T-helper 17 cell (primary cell): ENCODE data around the gene ITGA11. TPM values are rescaled to one million over a fixed set of nuclear protein-coding genes. Genes with fewer than 3 reads are reported as not detected.

Experiments
- ATAC-seq: fragments of 150-1000 bp; cut with Tn5 transposase; 2 replicates; pipeline ENCODE4 v1.10.0; 2021; ENCODE audit warnings: mild to moderate bottlenecking, moderate library complexity
- DNase-seq, 3 donors: peaks; one replicate each; pipeline versions ENCODE4 v3.0.0 to v3.0.0-alpha.2; 2020 to 2021
- H3K9me3 ChIP-seq: one replicate; pipeline ENCODE4 v1.7.0; 2013; ENCODE audit warnings: low read length, mild to moderate bottlenecking; ENCODE audit not compliant: control insufficient read depth, poor library complexity, severe bottlenecking
- H3K27ac Mint-ChIP-seq: one replicate; pipeline ENCODE4 v1.8.0; 2022; ENCODE audit warnings: mild to moderate bottlenecking, moderate library complexity, mixed read lengths
- H3K27me3 Mint-ChIP-seq: one replicate; pipeline ENCODE4 v1.8.0; 2022; ENCODE audit warnings: mixed read lengths
- H3K36me3 Mint-ChIP-seq: one replicate; pipeline ENCODE4 v1.8.0; 2022; ENCODE audit warnings: low read depth, mixed read lengths
- H3K4me1 Mint-ChIP-seq: one replicate; pipeline ENCODE4 v1.8.0; 2022; ENCODE audit warnings: mild to moderate bottlenecking, mixed read lengths
- H3K4me3 Mint-ChIP-seq: one replicate; pipeline ENCODE4 v1.8.0; 2022; ENCODE audit warnings: mild to moderate bottlenecking, moderate library complexity, mixed read lengths
- total RNA-seq, 4 donors: library from RNA in 2 of 4; stranded (reverse) in 2 of 4; gene quantifications; one replicate each; pipeline ENCODE4 v1.2.3 and lab custom pipeline; 2022 to 2026

ITGA11 gene
- total RNA-seq, 2 donors from 2014 or later = 0.17 TPM; not detected in 1

DNA sequence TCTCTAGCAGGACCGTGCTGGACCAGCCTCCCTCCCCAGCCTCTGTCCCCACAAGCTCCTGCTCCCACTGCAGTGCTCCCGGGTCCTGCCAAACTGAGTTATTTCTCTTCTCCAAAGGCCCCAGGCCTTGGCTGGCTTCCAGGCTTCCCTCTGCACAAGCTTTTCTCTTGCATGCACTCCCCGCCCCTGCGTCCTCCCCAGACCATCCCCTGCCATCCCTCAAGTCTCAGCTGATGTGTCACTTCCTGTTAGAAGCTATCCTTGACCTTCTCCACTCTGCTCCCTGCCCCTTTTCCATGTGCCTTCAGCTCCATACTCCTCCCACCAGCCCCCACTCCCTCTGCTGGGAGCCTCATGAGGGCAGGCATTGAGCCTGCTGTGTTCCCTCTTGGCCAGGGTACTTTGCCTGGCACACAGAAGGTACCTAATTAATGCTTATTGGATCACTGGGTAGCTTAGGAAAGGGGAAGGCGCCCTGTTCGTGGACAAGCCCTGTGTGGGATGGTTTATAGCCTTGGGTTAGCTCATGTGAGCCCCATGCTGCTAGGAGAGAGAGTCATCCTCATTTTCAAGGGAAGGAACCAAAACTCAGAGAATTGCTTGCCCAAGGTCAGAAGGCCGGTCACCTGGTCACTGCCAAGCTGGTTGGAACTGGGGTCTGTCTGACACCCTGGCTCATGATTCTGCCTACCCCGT, 98.0 kb downstream of the ITGA11 start:
- H3K27me3 Mint-ChIP-seq = peaks cover 33% of the 10 kb centered on the region
- no peak overlapping the region for H3K27ac Mint-ChIP-seq
- peaks cover 7% of the 10 kb centered on the region for H3K36me3 Mint-ChIP-seq
- DNase-seq (no peak), ATAC-seq (no peak)
- H3K4me1 Mint-ChIP-seq = peaks cover 8% of the 10 kb centered on the region
- H3K4me3 Mint-ChIP-seq = no peak overlapping the region
- H3K9me3 ChIP-seq = no peaks in the 10 kb centered on the region

DNA sequence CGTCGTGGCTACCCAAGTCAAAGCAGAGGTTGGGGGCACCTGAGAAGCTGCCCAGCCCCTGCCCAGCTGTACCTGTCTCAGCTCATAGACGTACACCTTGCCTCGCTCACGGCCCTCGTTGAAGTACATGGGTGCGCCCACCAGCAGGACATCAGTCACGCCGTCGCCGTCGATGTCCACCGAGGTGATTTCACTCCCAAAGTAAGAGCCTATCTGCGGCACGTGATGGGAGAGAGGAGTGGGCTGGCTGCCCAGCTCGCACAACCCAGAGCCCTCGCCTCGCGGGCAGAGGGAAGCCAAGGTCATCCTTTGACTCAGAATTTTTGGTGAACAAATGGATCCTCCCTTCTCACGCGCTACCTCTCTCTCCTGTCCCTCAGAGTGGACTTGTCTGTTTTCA, 99.7 kb downstream of the ITGA11 start:
- peaks cover 46% of the 10 kb centered on the region for H3K27me3 Mint-ChIP-seq
- H3K36me3 Mint-ChIP-seq = peaks cover 5% of the 10 kb centered on the region
- H3K4me1 Mint-ChIP-seq = peaks cover 24% of the 10 kb centered on the region
- H3K27ac Mint-ChIP-seq = no peak overlapping the region
- no peaks in the 10 kb centered on the region for H3K9me3 ChIP-seq
- DNase-seq (no peak), ATAC-seq (no peak)
- H3K4me3 Mint-ChIP-seq = no peak overlapping the region

DNA sequence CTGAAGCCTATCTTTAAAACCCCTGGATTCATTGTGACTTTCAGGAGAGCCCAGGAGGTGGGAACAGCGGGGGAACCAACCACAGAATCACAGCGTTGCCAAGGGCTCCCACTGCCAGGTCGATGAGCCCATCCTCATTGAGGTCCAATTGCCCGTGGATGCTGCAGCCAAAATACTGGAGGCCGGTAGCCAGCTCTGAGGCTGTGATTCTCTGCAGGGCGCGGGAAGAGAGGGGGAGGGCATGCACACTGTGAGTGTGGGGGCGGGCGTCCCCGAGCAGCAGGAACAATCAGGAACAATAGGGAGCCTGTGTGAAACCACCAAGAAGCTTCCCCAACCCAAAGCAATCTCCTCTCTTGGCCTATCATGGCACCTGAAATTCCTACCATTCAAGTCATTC, 101.1 kb downstream of the ITGA11 start:
- peaks cover 46% of the 10 kb centered on the region for H3K27me3 Mint-ChIP-seq
- ATAC-seq = no peak
- peaks cover 5% of the 10 kb centered on the region for H3K36me3 Mint-ChIP-seq
- DNase-seq = no peak
- H3K4me3 Mint-ChIP-seq = no peak overlapping the region
- H3K27ac Mint-ChIP-seq = no peak overlapping the region
- no peaks in the 10 kb centered on the region for H3K9me3 ChIP-seq
- peaks cover 35% of the 10 kb centered on the region for H3K4me1 Mint-ChIP-seq

DNA sequence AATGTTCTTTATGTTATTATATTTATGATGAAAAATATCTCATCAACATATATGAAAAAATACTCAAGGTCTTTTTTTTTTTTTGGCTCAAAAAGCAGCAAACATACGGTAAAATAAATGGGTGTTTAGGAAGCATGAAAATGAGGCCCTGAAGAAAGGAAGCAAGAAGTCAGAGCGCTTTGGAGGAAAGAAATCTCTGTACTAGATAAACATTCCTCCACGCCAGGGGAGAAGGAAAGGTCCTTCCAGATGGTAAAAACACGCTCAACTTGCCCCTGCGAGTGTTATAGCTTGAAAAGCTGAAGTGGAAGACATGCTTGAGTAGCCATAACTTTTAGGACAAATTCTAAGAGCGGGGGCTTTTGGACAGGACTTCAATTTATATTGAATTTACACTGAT, 101.5 kb downstream of the ITGA11 start:
- H3K9me3 ChIP-seq = no peaks in the 10 kb centered on the region
- Mint-ChIP-seq H3K4me1 (peaks cover 35% of the 10 kb centered on the region), H3K27me3 (peaks cover 46% of the 10 kb centered on the region), H3K27ac (peak overlapping the region; percentile 24), H3K36me3 (peaks cover 5% of the 10 kb centered on the region), H3K4me3 (no peak overlapping the region)
- ATAC-seq (no peak), DNase-seq (no peak)

DNA sequence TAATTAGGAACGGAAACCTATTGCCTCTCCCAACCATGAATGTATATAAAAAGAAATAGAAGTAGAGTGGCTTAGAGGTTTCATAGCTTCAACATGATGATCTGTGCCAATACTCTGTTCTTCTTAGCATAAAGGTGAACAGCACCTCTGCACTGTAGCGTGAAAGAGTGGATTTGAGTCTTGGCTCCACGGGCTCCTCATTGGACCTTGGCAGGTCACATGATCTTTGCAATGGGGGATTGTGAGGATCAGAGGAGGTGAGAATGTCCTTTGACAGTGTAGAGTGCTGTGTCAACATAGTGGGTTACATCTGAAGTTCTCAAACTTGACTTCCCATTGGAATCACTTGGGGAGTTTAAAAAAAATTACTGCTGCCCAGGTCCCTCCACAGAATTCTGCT, 103.0 kb downstream of the ITGA11 start:
- Mint-ChIP-seq H3K27ac (peak overlapping the region; percentile 3), H3K4me1 (peaks cover 38% of the 10 kb centered on the region), H3K36me3 (peaks cover 4% of the 10 kb centered on the region), H3K27me3 (peaks cover 41% of the 10 kb centered on the region), H3K4me3 (no peak overlapping the region)
- no peaks in the 10 kb centered on the region for H3K9me3 ChIP-seq
- DNase-seq (no peak), ATAC-seq (no peak)

DNA sequence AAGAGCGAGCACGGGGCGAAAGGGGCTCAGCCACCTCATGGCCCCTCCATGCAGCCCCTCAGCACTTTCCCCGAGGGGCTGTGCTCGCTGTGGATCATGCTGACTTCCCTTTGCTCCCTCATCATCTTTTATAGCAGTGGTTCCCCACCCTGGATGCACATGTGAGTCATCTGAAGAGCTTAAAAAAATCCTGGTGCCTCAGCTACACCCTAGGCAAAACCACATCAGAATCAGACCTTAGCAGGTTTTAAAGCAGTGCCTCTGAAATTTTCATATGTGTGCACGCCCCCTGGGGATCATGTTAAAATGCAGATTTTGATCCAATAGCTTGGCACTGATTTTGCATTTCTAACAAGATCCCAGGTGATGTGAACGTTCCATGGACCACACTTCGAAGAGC, 103.5 kb downstream of the ITGA11 start:
- Mint-ChIP-seq H3K36me3 (peaks cover 2% of the 10 kb centered on the region), H3K4me3 (peak overlapping the region; percentile 41), H3K27me3 (peaks cover 40% of the 10 kb centered on the region), H3K27ac (peak overlapping the region; percentile 3), H3K4me1 (peaks cover 41% of the 10 kb centered on the region)
- no peaks in the 10 kb centered on the region for H3K9me3 ChIP-seq
- ATAC-seq (peak; percentile 69), DNase-seq (no peak)

DNA sequence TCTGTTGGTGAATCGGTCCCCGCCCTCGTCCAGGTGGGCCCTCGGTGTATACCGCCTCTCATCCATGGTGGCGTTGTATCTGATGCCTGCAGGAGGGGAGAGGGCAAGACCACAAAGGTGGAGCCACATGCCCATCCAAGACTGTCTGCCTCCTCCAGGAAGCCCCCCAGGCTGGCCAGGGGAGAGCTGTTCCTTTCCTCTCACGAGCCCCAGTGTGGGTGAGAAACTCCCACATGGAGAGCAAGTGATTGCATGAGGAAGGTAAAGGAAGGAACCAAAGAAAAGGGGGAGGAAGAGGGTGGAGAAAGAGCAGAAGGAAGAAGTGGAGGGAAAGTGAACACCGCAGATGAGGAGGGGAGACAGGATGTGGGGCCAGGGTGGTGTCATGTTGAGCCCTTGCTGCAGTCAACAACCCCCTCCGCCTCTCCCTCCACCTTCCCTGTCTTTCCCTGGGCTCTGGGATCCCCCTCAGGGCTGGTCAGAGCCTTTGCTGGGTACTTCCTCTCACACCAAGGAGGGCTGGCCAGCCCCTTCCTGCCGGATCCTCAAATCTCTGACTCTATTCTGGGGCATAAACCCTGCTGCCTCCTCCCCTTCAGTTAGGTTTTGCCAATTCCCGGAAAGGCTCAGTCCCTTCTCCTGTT, 105.1 kb downstream of the ITGA11 start:
- no peak for DNase-seq
- H3K9me3 ChIP-seq = no peaks in the 10 kb centered on the region
- peak overlapping the region; percentile 78 for H3K4me3 Mint-ChIP-seq
- H3K27ac Mint-ChIP-seq = peak overlapping the region; percentile 86
- H3K36me3 Mint-ChIP-seq = peaks cover 4% of the 10 kb centered on the region
- H3K27me3 Mint-ChIP-seq = peaks cover 39% of the 10 kb centered on the region
- H3K4me1 Mint-ChIP-seq = peaks cover 42% of the 10 kb centered on the region
- ATAC-seq = no peak

DNA sequence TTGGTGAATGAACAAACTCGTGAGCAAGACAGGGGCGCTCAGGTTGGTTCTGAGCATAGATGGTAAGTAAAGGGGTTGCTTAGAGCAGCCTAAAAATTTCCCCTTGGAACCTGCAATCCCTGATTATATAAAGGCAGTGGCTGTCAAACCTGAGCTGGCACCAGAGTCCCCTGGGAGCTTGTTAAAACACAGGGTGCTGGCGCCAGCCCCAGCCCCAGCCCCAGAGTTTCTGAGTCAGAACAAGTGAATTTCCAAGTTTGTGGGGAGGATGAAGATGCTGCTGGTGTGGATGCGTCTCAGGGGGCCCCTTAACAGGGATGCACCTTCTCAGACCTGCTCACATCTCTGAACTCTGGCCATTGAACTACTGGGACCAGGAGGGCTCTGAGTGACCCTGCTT, 106.2 kb downstream of the ITGA11 start:
- no peak for DNase-seq
- peak overlapping the region; percentile 86 for H3K27ac Mint-ChIP-seq
- H3K9me3 ChIP-seq = no peaks in the 10 kb centered on the region
- peaks cover 37% of the 10 kb centered on the region for H3K27me3 Mint-ChIP-seq
- ATAC-seq = no peak
- peaks cover 6% of the 10 kb centered on the region for H3K36me3 Mint-ChIP-seq
- peaks cover 44% of the 10 kb centered on the region for H3K4me1 Mint-ChIP-seq
- no peak overlapping the region for H3K4me3 Mint-ChIP-seq

DNA sequence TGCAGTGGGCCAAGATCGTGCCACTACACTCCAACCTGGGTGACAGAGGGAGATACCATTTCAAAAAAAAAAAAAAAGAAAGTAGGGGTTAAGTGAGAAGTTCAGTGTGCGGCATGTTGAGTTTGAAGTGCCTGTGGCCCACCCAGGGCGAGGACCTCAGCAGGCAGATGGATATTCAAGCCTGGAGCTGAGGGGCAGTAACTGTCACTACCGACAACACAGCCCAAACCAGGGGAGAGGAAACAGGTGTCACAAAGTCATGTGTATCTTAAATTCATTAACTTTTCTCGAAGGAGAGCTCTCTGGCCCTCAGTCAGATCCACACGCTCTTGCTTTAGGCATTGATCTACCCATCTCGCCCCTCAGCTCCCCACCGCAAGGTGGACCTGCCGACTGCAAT, 109.2 kb downstream of the ITGA11 start:
- Mint-ChIP-seq H3K4me3 (no peak overlapping the region), H3K4me1 (peaks cover 29% of the 10 kb centered on the region), H3K36me3 (peaks cover 6% of the 10 kb centered on the region), H3K27ac (no peak overlapping the region), H3K27me3 (peaks cover 30% of the 10 kb centered on the region)
- ATAC-seq = no peak
- H3K9me3 ChIP-seq = no peaks in the 10 kb centered on the region
- no peak for DNase-seq

DNA sequence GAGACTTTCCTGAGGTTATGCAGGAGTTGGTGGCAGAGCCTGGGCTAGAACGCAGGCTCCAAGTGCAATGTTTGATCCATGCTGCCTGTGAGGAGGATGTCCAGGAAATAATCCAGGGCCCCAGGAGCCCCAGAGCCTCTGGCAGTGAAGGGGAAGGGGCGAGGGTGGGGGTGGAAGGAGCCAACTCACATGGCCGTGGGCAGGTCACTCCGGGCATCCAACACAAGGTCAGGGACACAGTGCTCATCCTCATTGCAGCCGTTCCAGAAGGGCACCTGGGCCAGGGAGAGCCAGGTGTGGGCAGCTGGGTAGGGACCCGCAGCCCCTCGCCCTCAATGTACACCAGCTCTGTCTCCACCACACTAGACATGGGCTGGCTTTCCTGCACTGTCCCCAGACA, 110.7 kb downstream of the ITGA11 start:
- H3K9me3 ChIP-seq = no peaks in the 10 kb centered on the region
- Mint-ChIP-seq H3K27ac (peak overlapping the region; percentile 71), H3K4me3 (no peak overlapping the region), H3K36me3 (peaks cover 9% of the 10 kb centered on the region), H3K27me3 (peaks cover 31% of the 10 kb centered on the region), H3K4me1 (peaks cover 19% of the 10 kb centered on the region)
- DNase-seq = no peak
- no peak for ATAC-seq

DNA sequence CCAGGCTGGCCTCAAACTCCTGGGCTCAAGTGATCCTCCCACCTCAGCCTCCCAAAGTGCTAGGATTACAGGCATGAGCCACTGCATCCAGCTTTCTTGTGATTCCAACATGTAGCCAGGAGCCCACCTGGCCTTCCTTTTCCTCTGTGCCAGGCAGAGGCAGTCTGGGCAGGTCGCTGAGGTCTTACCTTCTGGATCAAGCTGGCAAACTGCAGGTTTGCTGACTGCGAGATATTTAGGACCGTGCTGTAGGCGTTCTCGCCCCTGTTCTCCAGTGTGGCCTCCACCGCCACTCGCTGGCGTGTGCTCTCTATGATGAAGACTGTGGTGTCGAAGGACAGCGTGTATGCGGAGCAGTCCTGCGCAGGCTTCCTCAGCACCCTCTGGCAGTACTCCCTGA, 112.0 kb downstream of the ITGA11 start:
- ATAC-seq (no peak), DNase-seq (no peak)
- peaks cover 39% of the 10 kb centered on the region for H3K27me3 Mint-ChIP-seq
- H3K27ac Mint-ChIP-seq = no peak overlapping the region
- H3K4me1 Mint-ChIP-seq = peaks cover 19% of the 10 kb centered on the region
- H3K9me3 ChIP-seq = no peaks in the 10 kb centered on the region
- no peak overlapping the region for H3K4me3 Mint-ChIP-seq
- H3K36me3 Mint-ChIP-seq = peaks cover 9% of the 10 kb centered on the region

DNA sequence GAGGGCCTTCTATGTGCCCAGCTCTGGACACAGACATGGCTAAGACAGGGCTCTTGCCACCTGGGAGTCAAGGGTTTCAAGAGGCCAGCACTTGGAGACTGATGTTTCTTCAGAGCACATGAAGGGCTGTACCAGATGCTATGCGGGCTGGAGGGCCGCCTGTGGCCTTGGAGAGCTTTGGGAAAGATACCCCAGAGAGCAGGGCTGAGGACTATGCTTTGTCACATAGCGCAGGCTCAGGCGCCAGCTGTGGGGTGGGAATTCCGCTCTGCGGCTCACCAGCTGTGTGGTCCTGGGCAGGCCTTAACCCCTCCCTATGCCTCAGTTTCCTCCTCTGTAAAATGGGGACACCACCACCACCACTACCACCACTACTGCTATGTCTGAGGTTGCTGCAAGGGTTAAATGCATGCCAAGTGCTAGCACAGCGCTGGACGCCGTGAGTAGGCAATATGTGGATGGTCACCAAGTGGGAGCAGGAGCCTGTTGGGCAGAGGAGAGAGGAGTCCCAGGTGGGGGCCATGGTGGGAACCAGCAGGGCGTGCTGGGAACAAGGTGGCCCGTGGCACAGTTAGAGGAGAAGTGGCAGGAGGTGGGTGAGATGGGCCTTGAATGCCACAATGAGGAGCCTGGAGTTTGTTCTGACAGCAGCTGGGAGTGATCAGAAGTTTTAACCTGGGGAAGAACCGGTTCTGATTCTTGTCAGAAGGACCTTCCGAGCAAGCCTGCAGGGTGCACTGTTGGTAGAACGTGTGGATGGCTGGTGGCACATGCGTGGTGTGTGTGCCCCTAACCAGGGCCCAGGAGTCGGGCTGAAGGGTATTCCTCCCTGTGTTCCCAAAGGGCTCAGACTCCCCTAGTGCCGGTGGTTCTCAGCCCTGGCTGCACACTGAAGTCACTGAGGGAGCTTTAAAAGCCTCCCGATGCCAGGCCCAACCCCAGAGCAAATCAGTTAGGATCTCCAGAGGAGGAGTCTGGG, 112.7 kb downstream of the ITGA11 start:
- H3K9me3 ChIP-seq = no peaks in the 10 kb centered on the region
- Mint-ChIP-seq H3K4me3 (peak overlapping the region; percentile 21), H3K4me1 (peaks cover 16% of the 10 kb centered on the region), H3K36me3 (peaks cover 9% of the 10 kb centered on the region), H3K27ac (no peak overlapping the region), H3K27me3 (peaks cover 39% of the 10 kb centered on the region)
- no peak for ATAC-seq
- no peak for DNase-seq
